Measurements from ENCODE around the gene IMMP2L. TPM values are rescaled to one million over a fixed set of nuclear protein-coding genes. Genes with fewer than 3 reads are reported as not detected.
A peak's percentile ranks its signal among the peaks of the same experiment; 100 is the strongest.

Gene IMMP2L
- total and polyA plus RNA-seq, 2 of the 4 experiments (the other 2 are of a cell fraction): 5.8 to 9.3 TPM

GRCh38 chr7:111437736-111438135 is 124.6 kb downstream of the IMMP2L start:
- H3K4me3 ChIP-seq (ENCODE audit: insufficient read depth, low read depth, low read length): no peak overlapping the region
- dilution Hi-C loops (cut with HindIII; ENCODE audit: low sequenced_read_pairs, unreplicated experiment): no loop called here

More at GRCh38 chr7:111437736-111438135, 124.6 kb downstream of the IMMP2L start:
- Histone ChIP-seq H3K9me1 (ENCODE audit: insufficient read depth, low read length) (peaks cover 5% of the 10 kb centered on the region; the same call in 1 of the 2 replicates), H2BK15ac (ENCODE audit: low read depth, low read length) (peak overlapping the region; percentile 58; the same call in 1 of the 3 replicates), H3K9ac (ENCODE audit: low read depth, low read length) (no peak overlapping the region), H3K4ac (ENCODE audit: low read depth, low read length) (no peak overlapping the region), H4K91ac (ENCODE audit: insufficient read depth, low read depth, low read length) (no peak overlapping the region), H4K5ac (ENCODE audit: low read depth, low read length) (peak overlapping the region; percentile 50; the same call in 1 of the 2 replicates), H2BK5ac (ENCODE audit: low read depth, low read length, poor library complexity, severe bottlenecking) (peak overlapping the region; percentile 30), H3K18ac (ENCODE audit: low read depth, low read length) (peak overlapping the region; percentile 89), H3K36me3 (ENCODE audit: control insufficient read depth, insufficient read depth, low read length) (no peaks in the 10 kb centered on the region), H2AK5ac (ENCODE audit: low read depth, low read length) (no peak overlapping the region), H2BK20ac (ENCODE audit: low read depth, low read length) (no peak overlapping the region), H3K27me3 (ENCODE audit: control insufficient read depth, insufficient read depth, low read length) (no peaks in the 10 kb centered on the region), H4K8ac (ENCODE audit: low read depth in 2 of 2, low read length in 2 of 2) (0 out of 4 replicates have a peak overlapping the region, but pooled peaks of 1 of the 2 experiments have one; percentile 16), H2BK120ac (ENCODE audit: low read depth, low read length) (0 out of 2 replicates have a peak overlapping the region, but pooled peaks have one; percentile 2), H3K4me2 (ENCODE audit: low read depth, low read length) (no peak overlapping the region), H4K20me1 (ENCODE audit: insufficient read depth, low read length) (no peaks in the 10 kb centered on the region), H3K9me3 (ENCODE audit: control insufficient read depth, insufficient read depth, low read length) (peaks cover 2% of the 10 kb centered on the region; the same call in 1 of the 2 replicates), H3K23ac (ENCODE audit: low read depth, low read length) (no peak overlapping the region), H3K27ac (ENCODE audit: insufficient read depth, low read length) (no peak overlapping the region), H3K79me1 (ENCODE audit: low read depth in 1 of 2, low read length in 2 of 2) (no peaks in the 10 kb centered on the region), H2AK9ac (replicated peaks; ENCODE audit: low read depth, low read length, poor library complexity) (no peak overlapping the region), H3K56ac (ENCODE audit: extremely low read depth, insufficient read depth, low read length) (no peak overlapping the region), H3K4me1 (ENCODE audit: control insufficient read depth, insufficient read depth, low read length) (peaks cover 9% of the 10 kb centered on the region), H2AFZ (replicated peaks; ENCODE audit: low read length, poor library complexity) (no peak overlapping the region), H3K14ac (replicated peaks; ENCODE audit: low read depth, low read length) (no peak overlapping the region)
- ATAC-seq (ENCODE audit: low read depth) (no peak), DNase-seq (no peak)
- ChIA-PET POLR2A (ENCODE audit: unreplicated experiment) (no interaction called here), CTCF (interaction anchor here (0.8 to 1.0 kb wide), 2 partner anchors 8 to 10 kb away, joined by 3 to 5 read pairs; no protein-coding TSS in a partner anchor)
- in situ Hi-C loops (cut with MboI; ENCODE audit: low sequenced_read_pairs) (no loop called here), intact Hi-C loops (cut with micrococcal nuclease) (no loop called here)
- no TSS peak for BruUV-seq (replicated peaks)
- TF ChIP-seq CTCF (conservative IDR thresholded peaks at IDR 0.05; ENCODE audit: low read depth, low read length): no peak
- no CpG with 5 or more reads among the region's 2 CpGs for WGBS, 2 experiments (ENCODE audit: extremely low coverage in 2 of 2, insufficient read length in 1 of 2)
